Activated CD8-positive, alpha-beta memory T cell treated with anti-CD3 and anti-CD28 coated beads, Interleukin-2, amount 50 U/mL, for 4 hours (primary cell): Measurements from ENCODE around the gene TTC36.
"Not testable (repeated sequence)": the region's sequence is repeated elsewhere in the genome, so short reads cannot be mapped to it uniquely, and the experiment has no call there.

ENCODE experiments used
- DNase-seq: peaks from one replicate; pipeline ENCODE4 v3.0.0-alpha.2; 2020

Gene TTC36, protein sequence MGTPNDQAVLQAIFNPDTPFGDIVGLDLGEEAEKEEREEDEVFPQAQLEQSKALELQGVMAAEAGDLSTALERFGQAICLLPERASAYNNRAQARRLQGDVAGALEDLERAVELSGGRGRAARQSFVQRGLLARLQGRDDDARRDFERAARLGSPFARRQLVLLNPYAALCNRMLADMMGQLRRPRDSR

DNA sequence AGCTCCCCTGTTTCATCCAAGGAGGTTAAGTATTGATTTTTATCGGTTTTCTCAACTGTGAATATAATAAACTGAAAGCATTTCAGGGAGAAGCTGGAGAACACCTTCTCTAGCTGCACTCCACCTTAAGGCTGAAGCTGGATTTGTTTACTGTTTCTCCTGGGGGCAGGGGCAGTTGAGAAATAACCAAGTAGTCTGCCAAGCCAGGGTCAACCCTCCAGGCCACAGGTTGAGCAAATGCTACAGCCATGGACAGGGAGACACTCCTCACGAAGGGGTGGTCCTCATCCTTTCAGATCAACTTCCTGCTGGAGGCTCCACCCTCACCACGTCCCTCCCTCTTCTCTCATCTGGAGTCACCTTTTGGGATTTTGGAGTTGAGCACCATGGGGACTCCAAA lies at the start of gene TTC36:
Gene TTC36, plus strand, starts transcription at position 366 of the 400 bp plus-strand sequence. Its CDS starts 21 bp downstream, at position 387.
- no peak for DNase-seq

DNA sequence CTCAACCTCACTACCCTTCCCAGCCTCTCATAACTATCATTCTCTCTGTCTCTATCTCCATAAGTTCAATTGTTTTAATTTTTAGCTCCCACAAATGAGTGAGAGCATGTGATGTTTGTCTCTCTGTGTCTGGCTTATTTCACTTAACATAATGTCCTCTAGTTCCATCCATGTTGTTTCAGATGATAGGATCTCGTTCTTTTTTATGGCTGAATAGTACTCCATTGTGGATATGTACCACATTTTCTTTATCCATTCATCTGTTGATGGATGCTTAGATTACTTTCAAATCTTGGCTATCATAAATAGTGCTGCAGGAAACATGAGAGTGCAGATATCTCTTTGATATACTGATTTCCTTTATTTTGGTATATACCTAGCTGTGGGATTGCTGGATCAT lies 46.0 kb upstream of the TTC36 start:
- DNase-seq: not testable (repeated sequence)

DNA sequence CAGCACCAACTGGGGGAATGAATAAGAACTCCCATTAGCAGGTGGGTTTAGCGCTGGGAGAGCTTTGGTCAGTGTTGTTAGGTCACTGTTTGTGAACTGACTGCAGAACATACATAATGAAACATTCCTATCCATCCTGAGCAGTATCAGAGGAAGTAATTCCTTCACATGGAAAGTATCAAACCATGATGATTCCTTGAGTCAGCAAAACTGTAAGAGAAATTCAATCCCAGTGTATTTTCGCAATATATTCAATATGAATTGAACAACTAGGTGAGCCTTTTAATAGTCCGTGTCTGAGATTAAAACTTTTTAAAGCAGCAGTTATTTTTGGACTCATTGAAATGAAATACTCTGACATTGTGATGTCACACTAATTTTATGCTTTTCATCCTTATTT lies 42.9 kb upstream of the TTC36 start:
- no peak for DNase-seq

DNA sequence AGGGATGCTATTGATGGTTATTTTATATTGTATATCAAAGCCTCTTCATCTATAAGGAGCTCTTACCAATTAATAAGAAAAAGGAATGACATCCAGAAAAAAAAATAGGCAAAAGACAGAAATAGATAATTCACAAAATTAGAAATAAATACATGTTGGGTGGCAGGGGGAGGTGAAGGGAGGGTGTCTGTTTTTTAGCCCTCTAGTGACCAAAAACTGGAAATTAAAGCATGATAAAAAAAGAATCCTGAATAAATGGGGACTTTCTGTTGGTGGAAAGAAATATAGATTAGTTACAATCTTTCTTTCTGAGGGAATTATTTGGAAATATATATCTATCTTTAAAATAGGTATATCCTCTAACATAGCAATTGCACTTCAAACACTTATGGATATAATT lies 42.0 kb upstream of the TTC36 start:
- DNase-seq: no peak

DNA sequence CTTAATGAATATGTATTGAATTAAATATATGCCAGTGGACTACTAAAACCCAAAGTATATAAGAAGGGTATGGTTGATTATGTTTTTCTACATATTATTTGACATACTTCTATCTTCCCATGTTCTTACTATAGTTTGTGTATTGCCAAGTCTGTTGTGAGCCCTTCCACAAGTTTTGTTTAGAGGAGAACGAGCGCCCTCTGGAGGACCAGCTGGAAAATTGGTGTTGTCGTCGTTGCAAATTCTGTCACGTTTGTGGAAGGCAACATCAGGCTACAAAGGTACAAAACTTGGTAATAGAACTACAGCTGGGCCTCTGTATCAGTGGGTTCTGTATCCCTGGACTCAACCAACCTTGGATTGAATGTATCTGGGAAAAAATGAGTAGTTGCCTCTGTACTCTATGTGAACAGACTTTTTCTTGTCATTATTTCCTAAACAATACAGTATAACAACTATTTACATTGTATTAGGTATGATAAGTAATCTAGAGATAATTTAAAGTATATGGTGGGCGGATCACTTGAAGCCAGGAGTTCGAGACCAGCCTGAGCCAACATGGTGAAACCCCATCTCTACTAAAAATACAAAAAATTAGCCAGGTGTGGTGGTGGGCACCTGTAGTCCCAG lies 38.7 kb upstream of the TTC36 start:
- DNase-seq: peak; percentile 79

DNA sequence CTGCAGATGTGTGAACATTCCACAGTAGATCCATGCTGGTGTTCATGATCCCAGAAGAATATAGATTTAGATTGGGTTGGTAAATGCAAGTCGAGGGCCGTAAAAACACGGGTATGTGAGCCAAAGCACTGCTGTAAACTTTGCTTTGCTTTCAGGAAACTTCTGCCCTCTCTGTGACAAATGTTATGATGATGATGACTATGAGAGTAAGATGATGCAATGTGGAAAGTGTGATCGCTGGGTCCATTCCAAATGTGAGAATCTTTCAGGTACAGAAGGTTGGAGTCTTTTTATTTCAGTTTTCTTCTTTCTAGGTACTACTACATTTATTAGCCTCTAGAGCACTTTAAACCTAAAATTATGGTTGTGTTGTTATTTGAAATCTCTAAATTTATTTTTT lies 36.2 kb upstream of the TTC36 start:
- DNase-seq: no peak

DNA sequence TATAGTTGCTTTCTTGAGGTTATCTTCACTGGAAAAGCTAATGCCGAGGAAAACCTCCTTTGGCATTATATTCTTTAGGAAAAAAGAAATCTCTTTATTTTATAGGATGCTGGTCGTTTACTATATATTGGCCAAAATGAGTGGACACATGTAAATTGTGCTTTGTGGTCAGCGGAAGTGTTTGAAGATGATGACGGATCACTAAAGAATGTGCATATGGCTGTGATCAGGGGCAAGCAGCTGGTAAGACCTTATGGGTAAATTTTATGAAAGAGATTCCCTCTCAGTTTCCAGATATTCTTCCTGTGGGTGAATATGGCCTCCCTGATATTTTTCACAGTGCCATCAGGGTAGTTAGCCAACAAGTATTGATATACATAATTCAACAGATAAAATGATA lies 29.4 kb upstream of the TTC36 start:
- no peak for DNase-seq

DNA sequence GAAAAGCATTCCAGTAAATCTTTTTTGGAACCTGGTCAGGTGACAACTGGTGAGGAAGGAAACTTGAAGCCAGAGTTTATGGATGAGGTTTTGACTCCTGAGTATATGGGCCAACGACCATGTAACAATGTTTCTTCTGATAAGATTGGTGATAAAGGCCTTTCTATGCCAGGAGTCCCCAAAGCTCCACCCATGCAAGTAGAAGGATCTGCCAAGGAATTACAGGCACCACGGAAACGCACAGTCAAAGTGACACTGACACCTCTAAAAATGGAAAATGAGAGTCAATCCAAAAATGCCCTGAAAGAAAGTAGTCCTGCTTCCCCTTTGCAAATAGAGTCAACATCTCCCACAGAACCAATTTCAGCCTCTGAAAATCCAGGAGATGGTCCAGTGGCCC lies 24.1 kb upstream of the TTC36 start:
- DNase-seq: no peak

DNA sequence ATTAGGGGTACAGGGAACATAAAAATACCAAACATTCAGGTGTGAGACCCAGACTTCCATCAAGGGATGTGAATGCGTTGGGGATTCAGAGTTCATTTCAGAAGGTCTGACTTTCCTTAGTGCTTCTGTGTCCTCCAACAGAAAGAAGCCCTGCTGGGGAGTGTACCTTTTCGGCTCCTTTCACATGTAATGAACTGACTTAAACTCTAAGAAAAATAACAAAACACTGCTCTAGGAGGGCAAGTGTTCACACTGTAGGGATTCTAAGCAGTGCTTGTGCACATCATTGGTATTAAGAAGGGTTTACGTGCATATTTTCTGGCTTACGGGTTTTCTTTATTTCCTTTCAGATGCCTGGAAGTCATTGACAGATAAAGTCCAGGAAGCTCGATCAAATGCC lies 15.7 kb upstream of the TTC36 start:
- DNase-seq: no peak

DNA sequence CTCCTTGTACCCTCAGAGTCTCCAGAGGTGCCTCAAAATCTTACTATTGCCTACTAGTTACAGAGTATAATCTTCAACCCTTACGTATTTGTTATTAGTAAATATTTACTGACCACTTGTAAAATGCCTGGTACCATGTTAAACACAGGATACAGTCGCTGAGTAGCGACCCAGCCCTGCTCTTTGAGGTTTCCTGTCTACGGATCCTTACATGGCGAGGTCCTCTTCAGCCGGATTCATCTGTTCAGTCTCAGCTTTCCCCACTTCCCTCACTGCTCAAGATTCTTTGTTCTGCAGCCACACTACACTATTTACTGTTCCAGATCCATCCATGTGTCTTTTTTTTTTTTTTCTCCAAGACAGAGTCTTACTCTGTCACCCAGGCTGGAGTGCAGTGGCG lies 13.2 kb upstream of the TTC36 start:
- no peak for DNase-seq

DNA sequence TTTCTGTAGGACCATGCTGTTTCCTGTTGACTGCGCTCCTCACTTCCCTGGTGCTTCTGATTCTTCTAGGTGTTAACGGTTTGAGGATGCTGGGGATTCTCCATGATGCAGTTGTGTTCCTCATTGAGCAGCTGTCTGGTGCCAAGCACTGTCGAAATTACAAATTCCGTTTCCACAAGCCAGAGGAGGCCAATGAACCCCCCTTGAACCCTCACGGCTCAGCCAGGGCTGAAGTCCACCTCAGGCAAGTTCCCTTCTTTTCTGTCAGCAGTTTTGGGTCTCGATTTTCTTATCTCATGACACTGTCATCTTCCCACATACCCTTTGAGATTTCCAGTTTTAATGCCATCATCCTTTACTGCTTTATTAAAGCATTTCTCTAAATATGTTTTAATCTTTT lies 7.7 kb upstream of the TTC36 start:
- no peak for DNase-seq

DNA sequence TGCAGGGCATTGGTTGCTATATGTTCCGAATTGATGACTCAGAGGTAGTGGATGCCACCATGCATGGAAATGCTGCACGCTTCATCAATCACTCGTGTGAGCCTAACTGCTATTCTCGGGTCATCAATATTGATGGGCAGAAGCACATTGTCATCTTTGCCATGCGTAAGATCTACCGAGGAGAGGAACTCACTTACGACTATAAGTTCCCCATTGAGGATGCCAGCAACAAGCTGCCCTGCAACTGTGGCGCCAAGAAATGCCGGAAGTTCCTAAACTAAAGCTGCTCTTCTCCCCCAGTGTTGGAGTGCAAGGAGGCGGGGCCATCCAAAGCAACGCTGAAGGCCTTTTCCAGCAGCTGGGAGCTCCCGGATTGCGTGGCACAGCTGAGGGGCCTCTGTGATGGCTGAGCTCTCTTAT lies 5.4 kb upstream of the TTC36 start:
- DNase-seq: no peak

DNA sequence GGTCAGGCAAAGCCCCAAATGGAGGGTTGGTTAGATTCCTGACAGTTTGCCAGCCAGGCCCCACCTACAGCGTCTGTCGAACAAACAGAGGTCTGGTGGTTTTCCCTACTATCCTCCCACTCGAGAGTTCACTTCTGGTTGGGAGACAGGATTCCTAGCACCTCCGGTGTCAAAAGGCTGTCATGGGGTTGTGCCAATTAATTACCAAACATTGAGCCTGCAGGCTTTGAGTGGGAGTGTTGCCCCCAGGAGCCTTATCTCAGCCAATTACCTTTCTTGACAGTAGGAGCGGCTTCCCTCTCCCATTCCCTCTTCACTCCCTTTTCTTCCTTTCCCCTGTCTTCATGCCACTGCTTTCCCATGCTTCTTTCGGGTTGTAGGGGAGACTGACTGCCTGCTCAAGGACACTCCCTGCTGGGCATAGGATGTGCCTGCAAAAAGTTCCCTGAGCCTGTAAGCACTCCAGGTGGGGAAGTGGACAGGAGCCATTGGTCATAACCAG lies 4.7 kb upstream of the TTC36 start:
- DNase-seq: no peak

DNA sequence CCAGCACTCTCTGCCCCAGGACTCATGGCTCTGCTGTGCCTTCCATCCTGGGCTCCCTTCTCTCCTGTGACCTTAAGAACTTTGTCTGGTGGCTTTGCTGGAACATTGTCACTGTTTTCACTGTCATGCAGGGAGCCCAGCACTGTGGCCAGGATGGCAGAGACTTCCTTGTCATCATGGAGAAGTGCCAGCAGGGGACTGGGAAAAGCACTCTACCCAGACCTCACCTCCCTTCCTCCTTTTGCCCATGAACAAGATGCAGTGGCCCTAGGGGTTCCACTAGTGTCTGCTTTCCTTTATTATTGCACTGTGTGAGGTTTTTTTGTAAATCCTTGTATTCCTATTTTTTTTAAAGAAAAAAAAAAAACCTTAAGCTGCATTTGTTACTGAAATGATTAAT lies 2.9 kb upstream of the TTC36 start:
- DNase-seq: no peak

DNA sequence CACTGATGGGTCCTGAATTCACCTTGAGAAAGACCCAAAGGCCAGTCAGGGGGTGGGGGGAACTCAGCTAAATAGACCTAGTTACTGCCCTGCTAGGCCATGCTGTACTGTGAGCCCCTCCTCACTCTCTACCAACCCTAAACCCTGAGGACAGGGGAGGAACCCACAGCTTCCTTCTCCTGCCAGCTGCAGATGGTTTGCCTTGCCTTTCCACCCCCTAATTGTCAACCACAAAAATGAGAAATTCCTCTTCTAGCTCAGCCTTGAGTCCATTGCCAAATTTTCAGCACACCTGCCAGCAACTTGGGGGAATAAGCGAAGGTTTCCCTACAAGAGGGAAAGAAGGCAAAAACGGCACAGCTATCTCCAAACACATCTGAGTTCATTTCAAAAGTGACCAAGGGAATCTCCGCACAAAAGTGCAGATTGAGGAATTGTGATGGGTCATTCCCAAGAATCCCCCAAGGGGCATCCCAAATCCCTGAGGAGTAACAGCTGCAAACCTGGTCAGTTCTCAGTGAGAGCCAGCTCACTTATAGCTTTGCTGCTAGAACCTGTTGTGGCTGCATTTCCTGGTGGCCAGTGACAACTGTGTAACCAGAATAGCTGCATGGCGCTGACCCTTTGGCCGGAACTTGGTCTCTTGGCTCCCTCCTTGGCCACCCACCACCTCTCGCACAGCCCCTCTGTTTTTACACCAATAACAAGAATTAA lies 2.4 kb upstream of the TTC36 start:
- no peak for DNase-seq

DNA sequence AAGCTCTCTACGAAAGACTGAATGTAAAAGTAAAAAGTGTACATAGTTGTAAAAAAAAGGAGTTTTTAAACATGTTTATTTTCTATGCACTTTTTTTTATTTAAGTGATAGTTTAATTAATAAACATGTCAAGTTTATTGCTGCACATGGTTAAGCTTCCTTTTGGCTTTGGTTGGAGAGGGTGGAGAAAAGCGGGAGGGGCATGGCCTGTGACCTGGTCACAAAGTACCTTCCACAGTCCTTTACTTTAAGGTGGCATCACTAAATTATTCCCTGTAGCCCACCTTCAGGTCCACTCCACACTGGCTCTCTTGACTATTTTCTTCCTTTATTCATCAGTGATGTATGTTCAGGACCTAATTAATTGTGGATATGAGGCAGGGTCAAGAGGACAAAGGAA lies 586 bp upstream of the TTC36 start:
- no peak for DNase-seq

DNA sequence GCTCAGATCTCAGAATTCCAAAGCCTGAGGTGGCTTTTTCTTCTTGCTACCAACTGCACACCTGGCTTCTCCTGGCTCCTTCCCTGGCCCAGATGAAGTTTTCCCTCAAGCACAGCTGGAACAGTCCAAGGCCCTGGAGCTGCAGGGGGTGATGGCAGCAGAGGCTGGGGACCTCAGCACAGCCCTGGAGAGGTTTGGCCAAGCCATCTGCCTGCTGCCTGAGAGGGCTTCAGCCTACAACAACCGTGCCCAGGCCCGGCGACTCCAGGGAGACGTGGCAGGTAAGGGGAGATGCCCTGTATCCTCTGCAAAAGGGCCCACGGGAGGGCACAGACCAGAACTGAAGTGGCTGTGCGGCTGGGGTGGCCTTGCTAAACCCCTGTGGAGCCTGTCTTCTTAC lies 1.2 kb downstream of the TTC36 start:
- no peak for DNase-seq

DNA sequence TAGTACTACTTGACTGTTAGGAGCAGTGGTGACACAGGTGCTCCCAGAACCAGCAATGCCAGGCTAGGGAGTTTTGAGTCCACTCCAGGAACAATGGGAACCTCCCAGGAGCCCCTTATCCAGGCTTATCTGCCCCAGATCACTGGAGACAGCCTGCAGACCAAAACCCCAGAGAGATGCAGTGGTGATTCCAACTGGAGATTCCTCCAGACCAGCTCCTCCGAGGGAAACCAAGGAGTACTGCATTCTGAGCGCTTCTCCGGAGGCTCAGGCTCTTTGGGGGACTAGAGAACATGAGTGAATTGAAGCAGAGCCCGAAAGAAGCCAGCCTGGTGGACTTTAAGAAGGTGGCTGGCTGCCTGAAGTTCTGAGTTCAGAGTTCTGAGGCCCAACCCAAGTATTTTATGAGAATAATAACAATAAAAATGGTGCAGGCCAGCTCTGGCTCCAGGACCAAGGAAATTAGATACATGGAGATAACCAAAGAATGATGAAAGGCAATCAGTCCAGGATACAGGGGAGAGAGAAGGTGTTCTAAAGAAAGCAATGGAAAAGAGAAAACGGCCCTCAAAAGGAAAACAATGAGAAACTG lies 2.4 kb downstream of the TTC36 start:
- no peak for DNase-seq

DNA sequence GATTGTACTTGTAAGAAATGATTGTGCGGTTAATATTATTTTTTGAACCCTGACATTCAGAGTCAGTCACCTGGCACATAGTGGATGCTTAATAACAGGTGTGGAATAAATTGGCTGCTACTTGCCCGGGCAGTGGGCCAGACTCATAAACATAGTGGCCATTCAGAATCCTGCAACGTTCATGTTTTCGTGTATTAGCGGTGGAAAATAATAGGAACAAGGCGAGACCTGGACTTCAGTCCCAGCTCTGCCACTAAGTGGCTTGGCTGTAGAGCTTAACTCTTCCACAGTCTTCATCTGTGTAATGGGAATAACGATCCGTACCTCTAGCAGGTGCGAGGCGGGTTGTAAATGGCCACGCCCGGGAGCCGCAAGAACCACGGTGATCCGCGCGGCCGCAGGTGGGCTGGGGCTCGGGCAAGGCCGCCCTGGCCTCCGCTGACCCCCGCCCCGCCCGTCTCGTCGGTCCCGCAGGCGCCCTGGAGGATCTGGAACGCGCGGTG lies 3.0 kb downstream of the TTC36 start:
- no peak for DNase-seq

DNA sequence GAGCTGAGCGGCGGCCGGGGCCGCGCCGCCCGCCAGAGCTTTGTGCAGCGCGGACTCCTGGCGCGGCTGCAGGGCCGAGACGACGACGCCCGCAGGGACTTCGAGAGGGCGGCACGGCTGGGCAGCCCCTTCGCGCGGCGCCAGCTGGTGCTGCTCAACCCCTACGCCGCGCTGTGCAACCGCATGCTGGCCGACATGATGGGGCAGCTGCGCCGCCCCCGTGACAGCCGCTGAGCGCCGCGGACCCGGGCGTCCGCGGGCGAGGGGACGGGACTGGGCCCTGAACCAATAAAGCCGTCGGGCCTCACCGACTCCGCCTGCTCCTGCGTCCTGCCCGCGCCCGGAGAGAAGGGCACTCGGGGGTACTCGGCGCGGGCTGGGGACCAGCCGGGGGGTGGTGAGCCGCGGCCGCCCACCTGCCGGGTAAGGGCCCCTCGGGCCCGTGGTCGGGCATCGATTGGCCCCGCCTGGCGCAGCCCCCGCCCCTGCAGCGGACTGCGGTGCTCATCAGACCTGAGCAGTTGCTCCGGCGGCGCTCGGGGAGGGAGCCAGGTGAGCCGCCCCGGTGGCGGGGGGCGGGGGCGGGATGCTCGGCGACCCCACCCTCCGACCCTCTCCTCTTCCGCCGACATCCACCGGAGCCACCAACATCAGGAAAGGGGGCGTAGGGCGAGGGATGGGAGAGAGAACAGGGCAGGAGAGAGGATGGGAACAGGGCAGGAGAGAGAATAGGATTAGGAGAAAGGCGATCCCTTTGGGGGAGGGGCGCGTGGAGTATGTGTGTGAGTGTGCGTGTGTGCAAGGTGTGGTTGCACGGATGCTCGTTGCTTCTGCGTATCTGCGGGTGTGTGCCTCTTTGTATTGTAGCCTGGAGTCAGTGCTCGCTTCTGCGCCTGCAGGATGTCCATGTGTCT lies 3.7 kb downstream of the TTC36 start, which contains the start of gene TMEM25:
Gene TMEM25, plus strand, starts transcription at position 510 of the 914 bp plus-strand sequence. CDS start 610 bp downstream, outside the sequence.
- peak; percentile 80 for DNase-seq

DNA sequence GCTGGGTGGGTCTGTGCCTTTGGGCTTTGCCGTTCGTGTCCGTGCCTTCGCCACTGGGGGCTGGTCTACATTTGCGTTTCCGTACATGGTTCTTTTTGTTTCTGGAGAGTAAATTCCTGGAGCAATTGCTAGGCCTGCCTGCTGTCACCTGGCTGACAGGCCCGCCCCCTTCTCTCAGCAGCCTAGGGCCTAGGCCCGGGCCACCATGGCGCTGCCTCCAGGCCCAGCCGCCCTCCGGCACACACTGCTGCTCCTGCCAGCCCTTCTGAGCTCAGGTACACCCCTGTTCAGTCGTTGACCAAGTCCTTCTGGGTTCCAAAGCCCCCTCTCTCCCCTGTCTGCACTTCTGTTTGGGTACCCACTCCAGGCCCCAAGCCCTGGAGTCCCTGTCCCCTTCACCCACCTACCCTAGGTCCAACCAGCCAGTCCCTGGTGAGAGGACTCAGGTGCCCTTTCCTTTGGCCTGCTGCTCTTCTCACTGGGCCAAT lies 4.4 kb downstream of the TTC36 start:
- DNase-seq: no peak

DNA sequence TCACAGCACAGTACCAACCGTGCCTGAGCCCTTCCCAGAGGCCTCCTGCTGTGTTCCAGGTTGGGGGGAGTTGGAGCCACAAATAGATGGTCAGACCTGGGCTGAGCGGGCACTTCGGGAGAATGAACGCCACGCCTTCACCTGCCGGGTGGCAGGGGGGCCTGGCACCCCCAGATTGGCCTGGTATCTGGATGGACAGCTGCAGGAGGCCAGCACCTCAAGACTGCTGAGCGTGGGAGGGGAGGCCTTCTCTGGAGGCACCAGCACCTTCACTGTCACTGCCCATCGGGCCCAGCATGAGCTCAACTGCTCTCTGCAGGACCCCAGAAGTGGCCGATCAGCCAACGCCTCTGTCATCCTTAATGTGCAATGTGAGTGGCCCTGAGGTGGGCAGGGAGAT lies 4.8 kb downstream of the TTC36 start:
- no peak for DNase-seq
